AG09309 (cell line): ENCODE results near the gene ECSIT.
"Not testable (repeated sequence)": the region's sequence is repeated elsewhere in the genome, so short reads cannot be mapped to it uniquely, and the experiment has no call there.

ENCODE experiments used
- DNase-seq: peaks from one replicate; pipeline ENCODE4 v3.0.0-alpha.2; 2010; ENCODE audit warnings: low read depth
- H3K4me3 ChIP-seq: 2 replicates; pipeline ENCODE4 v1.5.1; 2011; ENCODE audit warnings: mild to moderate bottlenecking, low read depth, low read length, moderate library complexity; ENCODE audit not compliant: control insufficient read depth
- CTCF ChIP-seq: IDR thresholded peaks from 2 replicates; pipeline ENCODE4 v1.5.1; 2011; ENCODE audit warnings: mild to moderate bottlenecking, low read depth, low read length, inconsistent platforms; ENCODE audit not compliant: insufficient read depth, control insufficient read depth; ENCODE audit errors: missing control alignments

The ECSIT gene

GRCh38 chr19:11475861-11476260 is 53.1 kb downstream of the ECSIT start:
- no peak for TF ChIP-seq CTCF
- H3K4me3 ChIP-seq = no peak overlapping the region
- DNase-seq = no peak

GRCh38 chr19:11475343-11475742 is 53.6 kb downstream of the ECSIT start:
- DNase-seq, H3K4me3 ChIP-seq: not testable (repeated sequence)

- TF ChIP-seq CTCF = no peak
- no peak overlapping the region for H3K4me3 ChIP-seq
- no peak for DNase-seq
Observed at GRCh38 chr19:11473725-11474124, 55.2 kb downstream of the ECSIT start.

GRCh38 chr19:11468266-11468845 is 60.6 kb downstream of the ECSIT start:
- DNase-seq, H3K4me3 ChIP-seq: not testable (repeated sequence)

- DNase-seq = no peak
- no peak for TF ChIP-seq CTCF
- H3K4me3 ChIP-seq = no peak overlapping the region
Observed at GRCh38 chr19:11465600-11465999, 63.3 kb downstream of the ECSIT start.

- H3K4me3 ChIP-seq = no peak overlapping the region
- no peak for TF ChIP-seq CTCF
- no peak for DNase-seq
Observed at GRCh38 chr19:11464333-11465265, 64.3 kb downstream of the ECSIT start.

- H3K4me3 ChIP-seq = no peak overlapping the region
- DNase-seq = no peak
- no peak for TF ChIP-seq CTCF
Observed at GRCh38 chr19:11463391-11463790, 65.5 kb downstream of the ECSIT start.
